Measurements from ENCODE around the gene JOSD1.

JOSD1 gene

GRCh38 chr22:38700789-38701628, at the start of gene JOSD1:
Gene JOSD1, minus strand, starts transcription at chr22:38700943. Its CDS starts 956 bp downstream, at chr22:38699987.
- Histone ChIP-seq H3K27me3 (peaks cover 0 to 7% (median 0%) of the 10 kb centered on the region in 11 experiments; a peak in 2 of 22 replicates), H3K27ac (peak within 1 kb of the TSS; percentile 87 to 97 (median 93)), H3K9ac (peak within 1 kb of the TSS; percentile 87 to 97 (median 94)), H3K9me3 (replicated peaks in 1 of 11) (no peaks in the 10 kb centered on the region), H3K4me3 (peak within 1 kb of the TSS; percentile 74 to 91 (median 88)), H3K4me2 (peak within 1 kb of the TSS; percentile 90 to 99 (median 93)), H3K36me3 (peaks cover 0 to 16% (median 4%) of the 10 kb centered on the region in 11 experiments; a peak in 6 of 22 replicates), H3K4me1 (peaks cover 53 to 67% (median 60%) of the 10 kb centered on the region in 10 experiments), H4K20me1 (peaks cover 4 to 39% (median 16%) of the 10 kb centered on the region in 11 experiments; a peak in 13 of 22 replicates)
- TF ChIP-seq Cebpa-rat (IDR thresholded peaks at IDR 0.05): no peak

- peak overlapping the region in 9 of 11 experiments; percentile 74 to 99 (median 98); a peak in 15 of 22 replicates for H3K27ac ChIP-seq
- H3K4me3 ChIP-seq: peak overlapping the region in 6 of 10 experiments; percentile 93 to 98 (median 94); a peak in 9 of 20 replicates
- H3K4me2 ChIP-seq: peak overlapping the region; percentile 86 to 100 (median 98)
- H3K9me3 ChIP-seq (replicated peaks in 1 of 11): no peaks in the 10 kb centered on the region
- peaks cover 64 to 87% (median 81%) of the 10 kb centered on the region in 11 experiments for H3K36me3 ChIP-seq
- peak overlapping the region in 10 of 11 experiments; percentile 58 to 98 (median 98); a peak in 15 of 22 replicates for H3K9ac ChIP-seq
- no peak for TF ChIP-seq Cebpa-rat (IDR thresholded peaks at IDR 0.05)
- H4K20me1 ChIP-seq: peaks cover 37 to 83% (median 65%) of the 10 kb centered on the region in 11 experiments; a peak in 21 of 22 replicates
- no peaks in the 10 kb centered on the region for H3K27me3 ChIP-seq
- H3K4me1 ChIP-seq: peaks cover 46 to 61% (median 54%) of the 10 kb centered on the region in 10 experiments
Observed at GRCh38 chr22:38750104-38750503, 49.4 kb upstream of the JOSD1 start.

GRCh38 chr22:38748487-38749136, 47.9 kb upstream of the JOSD1 start:
- no peaks in the 10 kb centered on the region for H3K27me3 ChIP-seq
- peaks cover 79 to 95% (median 94%) of the 10 kb centered on the region in 11 experiments for H3K36me3 ChIP-seq
- H3K9ac ChIP-seq: peak overlapping the region in 9 of 11 experiments; percentile 1 to 51 (median 39); a peak in 14 of 22 replicates
- TF ChIP-seq Cebpa-rat (IDR thresholded peaks at IDR 0.05): no peak
- peaks cover 39 to 55% (median 48%) of the 10 kb centered on the region in 10 experiments for H3K4me1 ChIP-seq
- H3K9me3 ChIP-seq (replicated peaks in 1 of 11): no peaks in the 10 kb centered on the region
- peak overlapping the region in 2 of 11 experiments; percentile 8 to 18; a peak in 2 of 22 replicates for H3K4me2 ChIP-seq
- H3K4me3 ChIP-seq: no peak overlapping the region
- H3K27ac ChIP-seq: peak overlapping the region in 7 of 11 experiments; percentile 11 to 99 (median 38); a peak in 11 of 22 replicates
- H4K20me1 ChIP-seq: peaks cover 43 to 85% (median 80%) of the 10 kb centered on the region in 11 experiments; a peak in 21 of 22 replicates

- H3K36me3 ChIP-seq: peaks cover 100% of the 10 kb centered on the region in 11 experiments
- H3K9me3 ChIP-seq (replicated peaks in 1 of 11): no peaks in the 10 kb centered on the region
- H4K20me1 ChIP-seq: peaks cover 62 to 100% (median 98%) of the 10 kb centered on the region in 11 experiments; a peak in 21 of 22 replicates
- H3K4me2 ChIP-seq: no peak overlapping the region
- H3K4me1 ChIP-seq: peaks cover 12 to 42% (median 31%) of the 10 kb centered on the region in 10 experiments
- no peaks in the 10 kb centered on the region for H3K27me3 ChIP-seq
- no peak for TF ChIP-seq Cebpa-rat (IDR thresholded peaks at IDR 0.05)
- H3K27ac ChIP-seq: peak overlapping the region in 1 of 11 experiments; percentile 3; a peak in 1 of 22 replicates
- no peak overlapping the region; a peak in 1 of 22 replicates for H3K9ac ChIP-seq
- H3K4me3 ChIP-seq: no peak overlapping the region
Observed at GRCh38 chr22:38745676-38746460, 45.1 kb upstream of the JOSD1 start.

- H3K27ac ChIP-seq: no peak overlapping the region; a peak in 1 of 22 replicates
- peaks cover 100% of the 10 kb centered on the region in 11 experiments for H3K36me3 ChIP-seq
- H3K4me1 ChIP-seq: peaks cover 3 to 42% (median 31%) of the 10 kb centered on the region in 10 experiments
- TF ChIP-seq Cebpa-rat (IDR thresholded peaks at IDR 0.05): no peak
- peaks cover 62 to 100% (median 98%) of the 10 kb centered on the region in 11 experiments; a peak in 21 of 22 replicates for H4K20me1 ChIP-seq
- no peak overlapping the region for H3K4me3 ChIP-seq
- no peaks in the 10 kb centered on the region for H3K9me3 ChIP-seq (replicated peaks in 1 of 11)
- H3K9ac ChIP-seq: peak overlapping the region in 1 of 11 experiments; percentile 10; a peak in 2 of 22 replicates
- H3K4me2 ChIP-seq: no peak overlapping the region
- H3K27me3 ChIP-seq: no peaks in the 10 kb centered on the region
Observed at GRCh38 chr22:38744981-38745380, 44.2 kb upstream of the JOSD1 start.

- TF ChIP-seq Cebpa-rat (IDR thresholded peaks at IDR 0.05): no peak
- Histone ChIP-seq H3K4me1 (peaks cover 0 to 51% (median 45%) of the 10 kb centered on the region in 10 experiments; a peak in 19 of 20 replicates), H4K20me1 (peaks cover 72 to 100% (median 98%) of the 10 kb centered on the region in 11 experiments), H3K4me3 (no peak overlapping the region), H3K4me2 (no peak overlapping the region), H3K27ac (peak overlapping the region in 4 of 11 experiments; percentile 6 to 32 (median 22); a peak in 3 of 22 replicates), H3K9me3 (replicated peaks in 1 of 11) (no peaks in the 10 kb centered on the region), H3K27me3 (no peaks in the 10 kb centered on the region), H3K9ac (peak overlapping the region in 7 of 11 experiments; percentile 3 to 49 (median 24); a peak in 5 of 22 replicates), H3K36me3 (peaks cover 100% of the 10 kb centered on the region in 11 experiments)
Observed at GRCh38 chr22:38742176-38742942, 41.6 kb upstream of the JOSD1 start.

- H3K9ac ChIP-seq: peak overlapping the region in 8 of 11 experiments; percentile 0 to 54 (median 29); a peak in 10 of 22 replicates
- peak overlapping the region in 2 of 11 experiments; percentile 13 to 24; a peak in 1 of 22 replicates for H3K27ac ChIP-seq
- H4K20me1 ChIP-seq: peaks cover 80 to 100% (median 100%) of the 10 kb centered on the region in 11 experiments
- H3K27me3 ChIP-seq: no peaks in the 10 kb centered on the region
- H3K9me3 ChIP-seq (replicated peaks in 1 of 11): no peaks in the 10 kb centered on the region
- H3K4me2 ChIP-seq: no peak overlapping the region; a peak in 1 of 22 replicates
- H3K4me1 ChIP-seq: peaks cover 2 to 59% (median 53%) of the 10 kb centered on the region in 10 experiments
- H3K4me3 ChIP-seq: no peak overlapping the region
- H3K36me3 ChIP-seq: peaks cover 100% of the 10 kb centered on the region in 11 experiments
- TF ChIP-seq Cebpa-rat (IDR thresholded peaks at IDR 0.05): no peak
Observed at GRCh38 chr22:38741576-38741975, 40.8 kb upstream of the JOSD1 start.

All from BLaER1 treated with 17β-estradiol and CSF1 and Interleukin-3, amounts not matched to agents 10 nM and 100 nM (cell line).